GM19463 (cell line): ENCODE measurements around the gene USP2.

Source experiments
- ATAC-seq: cut with Tn5 transposase; IDR thresholded peaks from one replicate; pipeline ENCODE4 v1.9.1; 2021; ENCODE audit warnings: mild to moderate bottlenecking, moderate library complexity; ENCODE audit not compliant: unreplicated experiment

The USP2 gene, protein sequence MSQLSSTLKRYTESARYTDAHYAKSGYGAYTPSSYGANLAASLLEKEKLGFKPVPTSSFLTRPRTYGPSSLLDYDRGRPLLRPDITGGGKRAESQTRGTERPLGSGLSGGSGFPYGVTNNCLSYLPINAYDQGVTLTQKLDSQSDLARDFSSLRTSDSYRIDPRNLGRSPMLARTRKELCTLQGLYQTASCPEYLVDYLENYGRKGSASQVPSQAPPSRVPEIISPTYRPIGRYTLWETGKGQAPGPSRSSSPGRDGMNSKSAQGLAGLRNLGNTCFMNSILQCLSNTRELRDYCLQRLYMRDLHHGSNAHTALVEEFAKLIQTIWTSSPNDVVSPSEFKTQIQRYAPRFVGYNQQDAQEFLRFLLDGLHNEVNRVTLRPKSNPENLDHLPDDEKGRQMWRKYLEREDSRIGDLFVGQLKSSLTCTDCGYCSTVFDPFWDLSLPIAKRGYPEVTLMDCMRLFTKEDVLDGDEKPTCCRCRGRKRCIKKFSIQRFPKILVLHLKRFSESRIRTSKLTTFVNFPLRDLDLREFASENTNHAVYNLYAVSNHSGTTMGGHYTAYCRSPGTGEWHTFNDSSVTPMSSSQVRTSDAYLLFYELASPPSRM

DNA sequence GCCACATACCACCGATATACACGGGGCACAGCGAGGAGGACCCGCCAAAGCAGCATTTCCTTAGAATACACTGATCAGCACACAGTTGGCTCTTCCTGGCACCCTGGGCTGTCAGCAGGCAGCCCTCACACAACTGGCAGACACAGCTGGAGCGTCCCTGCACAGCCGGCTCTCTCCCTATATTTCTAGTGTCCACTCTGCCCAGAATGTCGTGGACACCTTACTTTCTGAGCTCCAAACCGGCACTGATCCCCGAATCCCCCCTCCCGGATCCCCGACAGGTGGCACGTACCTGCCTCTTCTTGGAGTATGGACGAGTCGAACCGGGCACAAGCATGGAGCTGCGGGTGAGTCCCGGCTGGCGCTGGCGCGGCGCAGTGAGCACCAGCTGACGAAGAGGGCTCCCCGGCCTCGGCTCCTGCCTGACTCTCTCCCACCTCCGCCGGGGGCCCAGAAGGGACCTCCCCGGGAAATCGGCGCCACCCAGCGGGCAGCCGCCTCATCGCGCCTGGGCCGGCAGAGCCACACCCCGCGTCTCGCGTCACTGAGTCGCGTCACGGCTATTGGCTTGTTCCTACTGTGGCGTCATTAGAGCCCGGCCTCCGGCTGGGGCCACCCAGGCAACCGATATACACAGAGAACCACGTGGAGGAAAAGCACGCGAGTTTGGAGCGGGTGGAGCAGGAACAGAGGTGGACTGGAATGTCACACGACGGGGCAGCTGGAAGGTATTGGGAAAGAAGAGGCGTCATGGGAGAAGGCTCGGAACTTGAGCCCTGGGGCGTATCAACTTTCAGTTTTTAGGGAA is at the start of gene USP2:
TSS of gene USP2 (minus strand) at position 510 of the 808 bp plus-strand sequence. CDS start 8,210 bp downstream, outside the sequence.
- ATAC-seq, result peak; percentile 99

DNA sequence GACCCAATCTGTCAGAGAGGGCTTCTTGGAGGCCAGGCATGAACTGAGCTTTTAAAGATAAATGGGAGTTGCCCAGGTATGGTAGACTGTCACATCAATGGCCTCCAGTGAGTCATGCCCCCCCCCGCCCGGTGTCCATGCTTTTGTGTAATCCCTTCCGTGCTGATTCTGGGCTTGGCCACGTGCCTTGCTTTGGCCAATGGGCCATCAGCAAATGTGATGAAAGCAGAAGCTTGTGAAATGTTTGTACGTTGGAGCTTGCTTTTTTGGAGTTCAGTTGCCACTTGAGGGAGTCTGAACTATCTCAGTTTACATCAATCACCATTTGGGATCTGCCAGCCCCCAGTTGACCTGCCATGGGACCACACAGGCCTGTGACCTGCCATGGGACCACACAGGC is 45.8 kb upstream of the USP2 start:
- no peak for ATAC-seq

DNA sequence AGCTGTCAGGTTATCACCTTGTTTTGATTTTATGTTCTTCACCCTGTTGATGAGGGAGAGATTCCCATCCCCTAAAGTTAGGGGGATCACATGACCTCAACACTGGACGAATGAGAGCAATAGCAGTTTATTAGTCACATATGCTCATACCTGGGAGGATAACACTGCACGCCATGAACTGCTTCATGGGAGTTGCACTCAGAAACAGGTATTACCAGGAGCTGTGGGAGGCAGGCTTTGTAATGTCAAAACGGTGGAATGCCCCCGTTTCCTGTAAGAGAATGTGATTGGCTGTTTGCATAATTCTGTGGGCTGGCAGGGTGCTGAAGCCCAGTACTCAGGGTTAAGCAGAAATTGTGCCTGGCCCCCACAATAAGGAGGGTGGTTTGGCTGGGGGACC is 44.7 kb upstream of the USP2 start:
- no peak for ATAC-seq

DNA sequence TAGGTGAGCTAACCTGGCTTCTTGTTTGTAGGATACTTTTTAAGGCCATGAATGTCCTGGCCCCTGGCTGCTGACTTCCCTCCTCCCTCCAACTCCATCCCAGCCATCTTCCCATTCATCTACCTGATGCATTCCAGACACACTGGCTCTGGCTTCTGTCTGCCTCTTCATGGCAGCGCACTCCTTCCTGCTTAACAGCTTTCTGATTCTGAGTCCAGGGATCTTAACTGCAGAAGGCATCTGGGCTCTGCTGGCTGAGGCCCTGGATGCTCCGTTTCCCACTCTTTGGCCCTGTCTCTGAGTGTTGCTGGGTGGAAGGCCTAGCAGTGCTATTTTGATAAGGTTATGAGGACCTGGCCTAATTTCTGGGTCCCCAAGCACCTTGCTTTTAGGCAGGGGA is 43.3 kb upstream of the USP2 start:
- ATAC-seq, result no peak

DNA sequence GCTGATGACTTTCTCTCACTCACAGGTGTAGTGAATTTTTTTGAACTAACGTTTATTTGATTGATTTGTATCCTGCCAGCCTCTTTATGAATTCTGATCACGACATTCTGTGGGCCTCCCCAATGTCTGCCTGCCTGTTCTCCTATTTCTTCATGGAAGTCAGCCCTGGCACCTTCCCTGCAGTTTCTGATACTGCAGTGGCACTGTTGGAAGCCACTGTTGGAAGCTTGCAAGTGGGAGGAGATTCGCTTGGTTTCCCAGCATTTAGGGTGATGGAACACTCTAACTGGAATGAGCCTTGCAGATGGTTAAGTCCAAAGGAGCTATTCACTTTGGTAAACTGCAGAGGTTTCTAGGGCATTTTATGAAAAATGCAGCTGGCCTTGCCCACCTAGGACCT is 42.8 kb upstream of the USP2 start:
- ATAC-seq, result no peak

DNA sequence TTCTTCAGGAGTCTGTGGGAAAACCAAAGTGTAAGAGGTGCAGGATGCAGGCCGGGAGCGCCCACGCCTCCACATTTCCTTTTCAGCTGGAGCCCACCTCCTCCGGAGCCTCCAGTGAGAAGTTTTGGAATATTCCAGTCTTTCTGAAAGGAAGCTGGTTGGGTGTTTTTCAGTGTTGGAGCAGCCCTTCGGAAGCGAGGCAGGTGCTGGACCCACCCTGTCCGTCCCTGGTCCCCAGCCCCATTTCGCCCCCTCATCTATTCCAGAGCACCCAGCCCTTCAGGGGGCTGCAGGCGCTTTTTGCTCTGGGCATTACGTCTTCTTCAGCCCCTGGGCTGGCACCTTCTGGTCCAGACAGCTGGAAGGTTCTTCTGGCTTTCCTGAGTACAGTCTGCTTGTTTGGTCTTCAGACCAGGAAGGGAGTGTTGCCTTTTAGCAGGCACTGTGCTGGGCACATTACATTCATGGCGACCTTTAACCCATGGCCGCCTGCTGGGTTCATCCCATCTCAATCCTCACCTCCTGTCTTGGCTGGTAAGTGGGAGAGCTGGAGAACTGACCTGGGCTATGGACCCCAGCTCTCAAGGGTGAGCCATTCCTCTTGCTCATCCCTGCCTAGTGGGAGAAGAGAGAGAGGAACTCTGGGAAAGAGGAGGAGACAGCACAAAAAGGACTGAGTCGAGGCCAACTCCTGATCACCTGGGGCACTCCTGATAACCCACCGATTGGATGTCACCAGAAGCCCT is 42.2 kb upstream of the USP2 start:
- no peak for ATAC-seq

DNA sequence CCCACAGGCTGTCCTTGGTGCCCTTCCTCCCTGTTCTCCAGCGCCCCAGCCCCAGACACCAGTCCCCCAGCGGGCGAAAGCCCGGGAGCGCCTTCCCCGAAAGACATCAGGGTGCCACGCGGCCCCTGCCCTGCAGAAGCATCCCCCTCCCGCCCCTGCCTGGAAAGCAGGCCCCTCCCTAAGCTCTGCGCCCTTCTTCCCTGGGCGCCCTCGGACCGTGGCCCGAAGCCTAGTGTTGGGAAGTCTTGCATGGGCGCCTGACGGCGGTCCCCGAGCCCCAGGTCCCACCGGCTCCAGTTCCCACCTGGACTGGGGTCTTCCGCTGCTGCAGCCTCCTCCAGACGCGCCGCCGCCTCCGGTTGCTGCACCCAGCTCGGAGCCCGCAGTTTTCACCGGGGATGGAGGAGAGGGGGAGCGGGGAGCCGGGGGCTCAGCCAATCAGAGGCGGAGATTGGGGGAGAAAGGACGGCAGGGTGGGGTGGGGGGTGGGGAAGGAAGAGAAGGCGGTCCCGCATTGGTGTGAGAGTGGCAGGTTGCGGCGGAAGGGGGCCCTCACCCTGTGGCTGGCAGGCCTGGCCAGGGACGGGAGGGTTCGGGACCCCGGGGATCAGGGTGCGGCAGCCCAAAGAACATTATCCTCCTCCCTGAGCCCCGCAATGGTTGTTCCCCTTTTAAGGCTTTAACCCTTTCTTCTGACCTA is 41.5 kb upstream of the USP2 start, which contains the start of gene THY1:
TSS of gene THY1 (minus strand) at position 364 of the 700 bp plus-strand sequence. CDS start 2,267 bp downstream, outside the sequence.
- no peak for ATAC-seq

DNA sequence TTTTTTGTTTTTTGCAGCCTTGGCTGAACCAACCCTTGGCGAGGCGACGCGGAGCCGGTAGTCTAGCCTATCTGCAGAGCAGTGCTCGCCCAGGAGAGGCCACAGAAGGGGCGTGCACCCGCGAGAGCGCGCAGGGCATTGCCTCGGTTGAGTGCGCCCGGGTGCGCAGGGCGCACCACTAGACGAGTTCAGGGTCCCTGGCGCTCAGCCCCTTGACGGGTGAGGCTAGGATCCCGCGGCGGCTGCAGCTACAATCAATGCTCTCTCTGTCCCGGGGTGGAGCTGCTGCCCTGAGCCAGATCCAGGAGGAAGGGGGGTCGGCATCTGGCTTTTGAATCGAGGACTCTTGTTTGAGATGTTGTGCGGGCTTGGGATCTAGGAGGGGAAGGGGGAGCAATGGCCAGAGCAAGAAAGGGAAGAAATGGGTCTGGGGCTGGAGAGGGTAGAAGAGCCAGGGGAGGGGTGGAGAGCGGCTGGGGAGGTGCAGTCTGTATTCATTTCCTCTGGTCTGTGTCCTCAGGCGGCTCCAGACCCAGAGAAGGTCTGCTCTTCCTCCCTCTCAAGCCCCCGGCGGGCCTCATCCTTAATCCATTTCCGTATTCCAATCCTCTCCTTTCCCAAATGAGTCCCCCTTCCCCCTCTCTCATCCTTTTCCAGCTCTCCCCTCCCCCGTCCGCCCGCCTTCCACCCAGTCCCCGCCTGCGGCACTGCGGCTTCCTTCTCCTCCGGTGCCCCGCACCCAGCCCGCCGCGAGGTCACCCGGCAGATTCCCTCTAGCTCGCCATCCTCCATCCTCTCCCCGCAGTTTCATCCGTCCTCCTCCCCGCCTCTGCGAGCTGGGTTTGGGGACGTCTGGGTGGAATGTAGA is 40.7 kb upstream of the USP2 start:
- no peak for ATAC-seq

DNA sequence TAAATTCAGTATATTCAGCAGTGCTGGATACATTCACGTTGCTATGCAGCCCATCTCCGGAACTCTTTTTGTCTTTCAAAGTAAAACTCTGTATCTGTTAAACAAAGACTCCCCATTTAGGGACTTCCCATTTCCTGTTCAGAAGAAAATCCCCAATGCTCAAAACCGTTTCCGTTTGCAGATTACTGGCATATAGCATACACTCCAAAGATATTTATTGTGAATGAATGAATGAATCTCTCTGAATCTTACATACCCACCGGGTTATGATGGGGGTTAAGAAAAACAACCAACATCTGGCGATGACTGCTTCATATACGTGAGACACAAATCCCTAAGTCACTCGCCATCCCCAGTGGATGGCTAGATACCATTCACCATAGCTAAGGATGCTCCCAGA is 39.9 kb upstream of the USP2 start:
- ATAC-seq, result no peak

DNA sequence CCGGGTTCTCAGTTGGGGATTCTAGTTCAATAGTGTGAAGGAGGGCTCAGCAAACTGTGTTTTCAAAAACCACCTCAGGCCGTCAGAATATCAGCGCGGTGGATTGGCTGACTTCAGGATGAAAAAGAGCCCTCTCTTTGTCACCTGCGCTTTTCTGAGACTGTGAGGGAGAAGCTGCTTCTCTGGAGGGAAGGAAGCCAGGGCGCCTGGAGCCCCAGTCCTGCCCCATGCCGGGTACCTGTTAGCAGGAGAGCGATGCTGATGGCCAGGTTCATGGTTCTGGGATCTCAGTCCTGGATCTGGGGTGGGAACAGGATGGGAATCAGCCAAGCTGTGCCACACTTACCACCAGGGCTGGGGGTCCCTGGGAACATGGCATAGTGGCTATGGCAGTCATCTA is 39.1 kb upstream of the USP2 start:
- no peak for ATAC-seq

DNA sequence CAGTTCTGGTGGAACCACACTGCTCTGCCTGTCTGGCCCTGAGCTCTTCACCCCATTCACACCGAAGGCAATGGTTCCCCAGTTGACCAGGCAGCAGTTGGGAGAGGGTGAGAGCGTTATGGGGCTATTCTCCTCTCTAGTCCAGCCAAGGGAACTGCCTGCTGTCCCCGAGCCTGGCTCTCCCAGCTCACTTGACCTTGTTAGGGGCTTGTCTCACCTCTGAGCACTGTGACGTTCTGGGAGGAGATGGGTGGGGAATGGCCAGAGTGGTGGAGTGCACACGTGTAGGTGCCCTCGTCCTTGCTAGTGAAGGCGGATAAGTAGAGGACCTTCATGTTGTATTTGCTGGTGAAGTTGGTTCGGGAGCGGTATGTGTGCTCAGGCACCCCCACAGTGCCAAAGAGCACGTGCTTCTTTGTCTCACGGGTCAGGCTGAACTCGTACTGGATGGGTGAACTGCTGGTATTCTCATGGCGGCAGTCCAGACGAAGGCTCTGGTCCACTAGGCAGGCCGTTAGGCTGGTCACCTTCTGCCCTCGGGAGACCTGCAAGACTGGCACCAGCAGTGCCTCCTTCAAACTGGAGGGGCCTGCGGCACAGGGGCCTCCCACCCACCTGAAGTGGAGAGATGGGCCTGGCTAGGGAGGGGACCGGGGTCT is 38.5 kb upstream of the USP2 start:
- no peak for ATAC-seq

DNA sequence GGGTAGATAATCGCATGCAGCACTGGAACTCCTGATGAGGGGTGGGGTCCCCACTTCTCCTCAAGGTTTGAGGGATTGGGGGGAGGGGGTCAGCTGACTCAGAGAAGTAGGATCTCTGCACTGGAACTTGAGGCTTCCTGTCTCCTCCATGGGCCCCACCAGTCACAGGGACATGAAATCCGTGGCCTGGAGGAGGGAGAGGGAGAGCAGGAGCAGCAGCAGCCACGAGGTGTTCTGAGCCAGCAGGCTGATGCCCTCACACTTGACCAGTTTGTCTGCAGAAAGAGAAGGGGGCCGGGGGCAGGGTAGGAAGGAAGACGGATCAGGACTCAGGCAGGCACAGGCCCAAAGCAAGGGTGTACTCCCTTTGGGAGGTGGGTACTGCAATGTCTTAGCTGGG is 37.8 kb upstream of the USP2 start:
- no peak for ATAC-seq

DNA sequence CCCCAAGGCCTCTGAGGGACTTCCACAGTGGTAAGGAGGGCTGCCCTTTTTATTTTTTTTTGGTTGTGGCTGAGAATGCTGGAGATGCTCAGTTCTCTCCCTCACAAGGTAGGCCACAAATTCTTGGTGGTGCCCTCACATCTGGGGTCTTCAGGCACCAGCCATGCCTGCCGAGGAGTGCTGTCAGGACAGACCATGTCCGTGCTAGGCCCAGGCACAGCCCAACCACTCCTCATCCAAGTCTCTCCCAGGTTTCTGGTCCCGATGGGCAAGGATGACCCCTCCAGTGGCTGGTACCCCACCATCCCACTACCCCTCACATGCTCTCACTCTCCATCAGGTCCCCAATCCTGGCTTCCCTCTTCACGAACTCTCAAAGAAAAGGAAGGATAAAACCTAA is 37.3 kb upstream of the USP2 start:
- ATAC-seq, result no peak

DNA sequence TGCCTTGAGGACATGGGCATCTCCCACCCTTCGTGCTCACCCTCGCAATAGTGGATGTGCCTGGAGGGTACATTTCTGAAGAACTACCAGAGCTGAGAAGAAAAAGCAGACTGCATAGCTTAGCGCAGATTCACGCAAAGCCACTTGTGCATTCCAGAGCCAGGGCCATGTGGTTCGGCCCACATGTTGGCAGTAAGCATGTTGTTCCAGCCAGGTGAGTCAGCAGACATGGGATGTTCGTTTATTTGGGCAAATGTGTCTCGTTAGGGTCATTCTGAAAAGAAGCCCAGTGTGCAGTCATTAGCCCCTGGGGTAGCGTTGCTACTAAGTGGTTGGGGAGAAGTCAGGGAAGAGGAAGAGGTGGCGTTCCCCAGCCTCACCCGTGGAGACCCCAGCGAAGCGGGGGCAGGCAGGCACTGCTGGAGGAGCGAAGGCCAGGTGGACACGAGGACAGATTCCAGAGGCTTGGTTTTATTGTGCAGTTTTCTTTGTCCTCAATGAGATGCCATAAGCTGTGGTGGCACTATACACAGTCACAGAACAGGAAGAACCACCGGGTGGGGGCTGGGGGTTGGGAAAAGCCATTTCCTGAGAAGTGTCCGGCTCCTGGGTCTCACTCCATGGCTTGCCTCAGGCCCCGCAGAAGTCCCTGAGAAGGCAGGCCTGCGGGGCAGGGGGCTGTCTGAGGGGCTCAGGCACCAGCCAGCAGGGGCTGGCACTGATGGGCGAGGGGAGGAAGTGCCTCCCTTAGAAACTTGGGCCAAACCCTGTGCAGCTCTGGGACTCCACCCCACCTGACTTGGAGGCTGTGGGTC is 36.4 kb upstream of the USP2 start:
- no peak for ATAC-seq

DNA sequence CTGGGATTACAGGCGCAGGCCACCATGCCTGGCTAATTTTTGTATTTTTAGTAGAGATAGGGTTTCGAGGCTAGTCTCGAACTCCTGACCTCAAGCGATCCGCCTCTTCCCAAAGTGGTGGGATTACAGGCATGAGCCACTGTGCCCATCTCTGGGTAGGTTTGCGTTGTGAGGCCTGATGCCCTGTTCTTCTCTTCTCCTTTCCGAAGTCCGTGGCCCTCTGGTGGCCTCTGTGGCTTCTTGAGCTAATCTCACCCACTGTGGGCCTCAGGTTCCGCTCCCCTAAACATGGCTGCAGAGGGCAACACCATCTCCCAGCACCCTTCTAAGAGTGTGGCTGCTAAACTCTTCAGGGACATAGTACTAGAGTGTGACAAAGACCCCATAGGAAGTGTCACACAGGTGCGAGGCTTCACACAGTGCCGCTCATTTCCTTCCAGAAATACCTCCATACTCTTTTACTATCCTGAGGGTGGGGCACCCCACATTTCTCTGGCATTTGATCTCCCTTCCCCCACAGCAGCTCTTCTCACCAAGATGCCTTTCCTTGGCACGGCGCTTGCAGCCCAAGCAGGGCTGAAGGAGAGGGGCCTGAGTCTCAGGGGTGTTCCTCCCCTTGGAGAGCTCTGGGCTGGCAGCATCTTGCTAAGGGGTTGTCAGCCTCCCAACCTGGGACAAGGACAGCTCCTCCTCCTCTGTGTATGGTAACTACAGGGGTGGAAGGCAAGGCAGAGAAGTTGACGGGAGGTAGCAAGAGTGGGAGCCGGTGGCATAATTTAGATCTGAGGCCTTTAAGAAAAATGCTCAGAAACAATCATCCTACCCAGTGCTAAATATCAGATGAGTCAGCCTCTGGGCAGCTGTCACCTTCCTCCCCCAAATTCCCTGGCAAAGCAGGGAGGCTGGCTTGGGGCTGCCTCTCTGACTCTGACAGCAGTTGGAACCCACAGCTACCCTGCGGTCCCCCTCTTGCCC is 35.4 kb upstream of the USP2 start:
- no peak for ATAC-seq

DNA sequence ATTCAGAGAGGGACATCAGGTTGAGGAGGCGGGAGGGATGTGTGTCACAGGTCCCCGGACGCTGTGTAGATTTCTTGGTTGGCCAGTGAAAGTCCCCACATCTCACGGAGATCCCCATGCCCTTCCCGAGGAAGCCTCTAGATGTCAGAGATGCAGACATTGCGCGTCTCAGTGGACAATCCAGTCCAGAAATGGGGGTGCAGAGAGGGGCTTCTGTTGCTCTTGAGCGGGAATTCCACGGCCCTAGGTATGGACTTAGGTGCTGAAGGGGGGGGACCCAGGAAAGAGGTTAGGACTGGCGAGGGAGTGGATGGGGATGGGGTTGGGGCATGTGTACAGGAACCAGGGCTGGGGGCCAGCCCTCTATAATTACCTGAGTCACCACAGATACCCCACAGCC is 34.5 kb upstream of the USP2 start:
- ATAC-seq, result no peak

DNA sequence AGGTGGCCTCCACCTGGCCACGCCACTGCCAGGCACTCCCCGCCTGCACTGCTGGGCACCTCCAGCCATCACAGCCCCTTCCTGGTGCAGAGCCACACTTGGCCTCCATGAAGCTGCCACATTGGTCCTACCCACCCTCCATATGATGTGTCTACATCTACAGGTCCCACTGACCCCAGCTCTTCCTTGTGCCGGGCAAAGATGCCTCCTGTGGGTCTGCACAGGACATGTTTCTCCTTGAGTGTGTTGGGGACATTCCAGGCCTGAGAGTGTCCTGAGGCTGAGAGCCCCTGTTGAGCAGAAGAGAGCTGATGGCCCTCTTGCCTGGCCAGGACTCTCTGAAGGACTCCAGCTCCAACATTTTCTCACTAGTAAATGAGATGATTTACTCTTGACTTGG is 34.0 kb upstream of the USP2 start:
- no peak for ATAC-seq
